Endometrial microvascular endothelial cells (primary cell): ENCODE data around the gene FKBP6. TPM values are rescaled to one million over a fixed set of nuclear protein-coding genes. Genes with fewer than 3 reads are reported as not detected.
"Not testable (repeated sequence)": the region's sequence is repeated elsewhere in the genome, so short reads cannot be mapped to it uniquely, and the experiment has no call there.

Experiments
- in situ Hi-C: cut with HindIII; loops from 2 replicates; pipeline ENCODE4 v1.10.0; 2017; ENCODE audit warnings: low sequenced_read_pairs, low pct_unique_long_range_greater_than_20kb; ENCODE audit errors: inconsistent ontology term
- total RNA-seq: library from RNA; depleted of rRNA; stranded (reverse); fragments of >200 nt; gene quantifications from one replicate; pipeline ENCODE4 v1.2.3, GENCODE V29; 2015; ENCODE audit errors: inconsistent ontology term

The FKBP6 gene
- total RNA-seq: not detected

DNA sequence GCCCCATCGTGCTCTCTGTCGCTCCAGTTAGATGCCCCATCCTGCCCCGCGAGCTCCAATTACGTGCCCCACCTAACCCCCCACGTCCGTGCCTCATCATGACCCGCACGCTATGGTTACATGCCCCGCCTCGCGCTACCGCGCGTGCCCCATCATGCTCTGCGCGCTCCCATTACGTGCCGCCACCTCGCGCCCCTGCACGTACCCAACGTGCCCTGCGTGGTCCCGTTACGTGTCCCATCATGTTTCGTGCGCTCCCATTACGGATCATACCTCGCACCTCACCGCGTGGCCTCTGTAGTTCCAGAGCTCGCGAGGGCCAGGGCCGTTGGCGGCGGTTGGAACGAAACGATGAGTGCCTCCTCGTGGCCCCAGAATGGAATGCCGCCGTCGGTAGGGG, at the start of gene FKBP6, which contains the start of gene TRIM50:
Gene FKBP6 (plus strand): TSS at position 240 of the 400 bp plus-strand sequence. CDS start 268 bp downstream, outside the sequence.
Gene TRIM50 (minus strand): TSS at position 161 of the 400 bp plus-strand sequence. CDS start 3,295 bp downstream, outside the sequence.
- in situ Hi-C loops: not testable (repeated sequence)

GRCh38 chr7:73297235-73297634, 30.7 kb upstream of the FKBP6 start:
- in situ Hi-C loops: not testable (repeated sequence)

- in situ Hi-C loops: not testable (repeated sequence)
Observed at GRCh38 chr7:73297706-73298105, 30.3 kb upstream of the FKBP6 start.

DNA sequence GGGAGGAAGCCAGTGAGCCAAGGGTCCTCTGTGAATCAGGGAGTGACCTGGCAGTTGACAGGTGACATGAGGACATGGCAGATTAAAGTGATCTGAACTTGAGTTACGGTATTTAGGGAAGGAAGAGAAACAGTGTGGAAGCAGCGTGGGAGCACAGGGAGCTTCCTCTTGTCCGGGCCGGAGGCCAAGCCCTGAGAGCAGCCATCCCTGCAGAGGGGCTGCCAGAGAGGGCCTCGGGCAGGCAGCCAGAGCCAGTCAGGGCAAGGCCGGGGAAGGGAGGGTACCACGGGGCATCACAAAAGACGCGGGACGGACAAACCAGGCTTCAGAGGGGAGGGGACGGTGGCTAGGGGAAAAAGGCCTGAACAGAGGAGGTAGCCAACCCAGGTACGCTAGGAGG, 28.1 kb upstream of the FKBP6 start:
- in situ Hi-C loops: not testable (repeated sequence)

- in situ Hi-C loops: not testable (repeated sequence)
Observed at GRCh38 chr7:73301108-73301507, 26.9 kb upstream of the FKBP6 start.

- in situ Hi-C loops: not testable (repeated sequence)
Observed at GRCh38 chr7:73302846-73303245, 25.1 kb upstream of the FKBP6 start.

GRCh38 chr7:73303546-73303945, 24.4 kb upstream of the FKBP6 start:
- in situ Hi-C loops: no loop called here

DNA sequence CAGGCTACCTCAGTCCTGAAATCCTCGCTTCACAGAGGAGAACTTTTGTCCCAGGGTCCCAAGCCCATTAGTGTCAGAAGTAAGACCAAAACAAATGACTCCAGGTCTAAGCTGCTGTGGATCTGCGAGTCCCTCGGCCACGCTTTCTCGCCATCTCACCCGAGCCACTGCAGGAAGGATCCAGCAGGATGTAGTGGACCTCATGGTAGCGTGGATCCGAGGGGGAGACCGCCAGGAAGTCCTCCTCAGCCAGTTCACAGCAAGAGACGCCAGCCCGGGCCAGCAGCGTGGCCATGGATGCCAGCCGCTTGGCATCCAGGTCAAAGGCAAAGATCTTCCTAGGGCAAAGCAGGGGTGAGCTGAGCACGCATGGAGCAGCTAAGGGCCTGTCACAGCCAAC, 23.9 kb upstream of the FKBP6 start:
- in situ Hi-C loops: no loop called here

GRCh38 chr7:73304612-73305387, 23.2 kb upstream of the FKBP6 start:
- in situ Hi-C loops: not testable (repeated sequence)

DNA sequence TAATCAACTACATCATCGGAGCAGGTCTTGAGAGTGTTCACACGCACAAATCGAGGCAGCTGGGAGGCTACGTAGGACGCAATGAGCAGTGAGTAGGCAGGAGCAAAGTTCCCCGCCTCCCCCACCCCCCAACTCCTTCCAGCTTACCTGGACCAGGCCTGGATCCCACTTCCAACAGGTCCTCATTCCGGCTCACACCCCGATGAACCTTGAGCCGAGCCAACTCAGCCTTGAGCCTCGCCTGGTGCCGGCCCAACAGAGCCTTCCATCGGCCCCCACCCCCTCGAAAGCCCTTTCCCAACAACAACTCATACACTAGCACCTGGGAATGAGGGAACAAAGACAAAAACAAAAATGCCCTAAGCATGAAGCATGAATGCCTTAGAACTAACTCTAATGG, 20.5 kb upstream of the FKBP6 start:
- in situ Hi-C loops: no loop called here

- in situ Hi-C loops: no loop called here
Observed at GRCh38 chr7:73308074-73308664, 19.8 kb upstream of the FKBP6 start.

DNA sequence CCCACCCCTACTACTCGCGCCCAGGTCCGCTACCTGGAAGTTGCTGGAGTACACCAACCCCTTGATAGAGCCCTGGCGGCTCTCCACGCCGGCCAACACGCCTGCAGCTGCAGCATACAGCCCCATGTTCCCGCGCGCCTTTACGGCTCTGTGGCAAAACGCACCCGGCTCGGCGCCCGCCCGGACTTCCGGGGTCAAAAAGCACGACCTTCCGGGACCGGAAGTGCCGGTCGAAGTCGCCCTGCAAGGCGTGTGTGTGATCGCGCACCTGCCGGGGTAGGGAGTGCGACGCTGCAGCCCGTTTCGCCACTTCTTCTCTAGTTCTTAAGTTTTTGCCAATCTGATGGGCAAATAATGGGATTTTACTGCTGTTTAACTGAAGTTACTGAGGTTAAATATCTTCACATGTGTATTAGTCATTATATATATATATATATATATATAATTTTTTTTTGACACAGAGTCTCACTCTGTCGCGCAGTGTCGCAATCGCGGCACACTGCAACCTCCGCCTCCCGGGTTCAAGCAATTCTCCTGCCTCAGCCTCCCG, 19.2 kb upstream of the FKBP6 start, which contains the start of gene NSUN5:
Gene NSUN5 (minus strand): TSS at position 162 of the 550 bp plus-strand sequence. CDS start 36 bp downstream, at position 126.
- in situ Hi-C loops: no loop called here

DNA sequence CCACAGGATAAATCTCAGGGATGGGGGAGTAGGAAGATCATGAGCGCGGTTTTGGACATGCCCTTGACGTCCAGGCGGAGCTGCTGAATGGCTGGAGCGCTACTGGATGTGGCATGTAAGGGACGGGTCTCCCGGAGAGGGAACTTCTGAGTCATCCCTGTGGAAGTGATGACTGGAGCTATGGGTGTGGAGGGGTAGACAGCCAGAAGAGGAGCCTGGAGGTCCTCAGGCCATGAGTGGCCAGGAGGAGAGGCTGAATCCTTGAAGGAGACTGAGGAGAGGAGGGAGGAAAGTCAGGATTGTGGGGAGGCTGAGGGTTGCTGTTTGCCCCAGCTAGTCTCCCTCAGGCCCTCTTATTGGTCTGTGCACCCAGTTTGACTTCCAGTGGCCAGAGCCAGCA, 16.5 kb upstream of the FKBP6 start:
- in situ Hi-C loops: not testable (repeated sequence)

DNA sequence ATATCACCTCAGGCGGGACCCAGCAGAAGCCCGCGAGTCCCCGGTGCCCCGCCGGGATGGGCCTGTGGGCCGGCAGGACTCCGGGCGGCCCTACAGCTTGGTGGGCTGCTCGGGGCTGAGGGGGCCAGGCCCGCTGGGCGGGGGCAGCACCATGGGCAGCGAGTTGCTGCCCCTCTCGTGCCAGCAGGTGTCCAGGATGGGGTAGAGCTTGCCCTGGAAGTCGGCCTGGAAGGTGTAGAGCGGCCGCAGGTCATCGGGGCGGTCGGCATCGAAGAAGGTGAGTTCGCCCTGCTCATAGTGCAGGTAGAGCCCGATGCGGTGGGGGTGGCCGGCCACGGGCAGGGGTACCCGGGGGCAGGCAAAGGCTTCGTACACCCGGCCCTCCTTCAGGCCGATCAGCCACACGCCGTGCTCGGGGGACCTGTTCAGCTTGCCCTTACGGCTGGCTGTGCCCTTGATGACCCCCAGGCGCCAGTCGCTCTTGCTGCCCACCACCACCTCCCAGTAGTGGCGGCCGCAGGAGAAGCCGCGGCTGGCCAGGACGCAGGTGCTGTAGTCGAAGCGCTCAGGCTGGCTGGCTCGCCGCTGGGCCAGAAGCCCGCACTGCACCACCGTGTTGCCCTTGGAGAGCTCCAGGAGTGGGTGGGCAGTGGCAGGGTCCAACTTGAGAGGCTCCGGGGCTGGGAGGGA, 15.0 kb upstream of the FKBP6 start:
- in situ Hi-C loops: no loop called here

DNA sequence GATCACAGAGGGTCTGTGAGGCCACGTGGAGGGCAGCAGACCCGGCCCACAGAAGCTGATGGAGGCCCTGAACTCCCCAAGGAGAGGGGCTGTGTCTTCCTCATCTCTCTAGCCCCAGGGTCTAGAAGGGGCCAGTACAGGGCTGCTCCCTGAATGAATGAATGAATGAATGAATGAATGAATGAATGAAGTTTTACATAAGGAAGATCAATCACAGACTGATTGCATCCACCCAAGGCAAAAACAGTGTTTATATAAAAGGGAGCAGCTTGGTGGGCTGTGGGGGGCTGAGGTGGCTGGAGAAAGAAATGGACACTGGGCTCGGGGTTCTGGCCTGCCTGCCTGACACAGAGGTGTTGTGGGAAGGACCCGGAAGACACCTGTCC, 14.4 kb upstream of the FKBP6 start:
- in situ Hi-C loops: no loop called here

DNA sequence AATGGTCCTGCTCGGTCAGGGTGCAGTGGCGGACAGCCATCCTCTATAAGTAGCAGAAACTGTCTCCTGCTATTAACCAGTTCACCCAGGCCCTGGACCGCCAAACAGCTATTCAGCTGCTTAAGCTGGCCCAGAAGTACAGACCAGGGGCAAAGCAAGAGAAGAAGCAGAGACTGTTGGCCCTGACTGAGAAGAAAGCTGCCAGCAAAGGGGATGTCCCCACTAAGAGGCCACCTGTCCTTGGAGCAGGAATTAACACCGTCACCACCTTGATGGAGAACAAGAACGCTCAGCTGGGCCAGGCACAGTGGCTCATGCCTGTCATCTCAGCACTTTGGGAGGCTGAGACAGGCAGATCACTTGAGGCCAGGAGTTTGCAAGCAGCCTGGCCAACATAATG, 13.7 kb upstream of the FKBP6 start:
- in situ Hi-C loops: no loop called here

- in situ Hi-C loops: no loop called here
Observed at GRCh38 chr7:73316521-73316920, 11.4 kb upstream of the FKBP6 start.

DNA sequence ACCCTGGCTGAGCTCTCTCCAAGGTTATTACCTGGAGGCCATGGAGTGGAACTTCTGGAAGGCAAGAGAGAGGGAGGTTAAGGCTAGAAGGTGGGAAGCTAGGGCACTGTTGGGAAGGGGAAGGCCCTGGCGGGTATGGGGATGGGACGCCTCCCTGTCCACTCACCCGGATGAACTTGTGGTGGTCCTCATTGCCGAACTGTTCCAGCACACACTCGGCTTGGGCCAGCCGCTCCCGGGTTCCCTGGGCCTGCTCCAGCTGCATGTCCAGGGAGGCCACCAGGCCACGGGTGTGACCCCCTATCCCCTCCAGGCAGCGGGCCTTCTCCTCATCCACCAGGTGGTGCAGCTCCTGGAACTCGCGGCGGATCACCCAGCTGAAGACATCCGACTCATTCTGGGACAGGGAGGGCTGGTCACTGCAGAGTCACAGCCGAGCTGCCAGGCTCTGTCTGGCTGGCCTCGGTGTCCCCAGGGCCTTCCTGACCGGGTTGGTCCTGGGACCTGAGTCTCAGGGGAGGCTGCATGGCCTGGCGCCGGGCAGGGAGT, 9.2 kb upstream of the FKBP6 start:
- in situ Hi-C loops: not testable (repeated sequence)

DNA sequence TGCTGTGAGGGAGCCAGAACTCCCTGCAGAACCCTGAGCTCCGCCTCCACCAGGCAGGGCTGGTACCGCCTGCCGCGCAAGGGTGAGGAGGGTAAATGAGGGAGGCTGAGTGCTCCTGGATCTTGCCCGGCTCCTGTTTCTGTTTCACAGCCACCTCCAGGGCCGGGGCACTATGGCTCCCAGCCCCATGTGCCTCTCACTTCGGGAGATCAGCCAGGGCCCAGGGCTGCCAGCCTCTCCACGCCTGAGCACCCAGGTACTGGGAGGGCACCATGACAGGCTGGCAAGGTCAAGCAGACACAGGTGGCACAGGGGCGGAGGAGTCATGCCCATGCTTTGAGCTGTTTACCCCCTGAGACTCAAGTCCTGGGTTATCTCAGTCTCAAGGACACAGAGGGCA, 8.4 kb upstream of the FKBP6 start:
- in situ Hi-C loops: not testable (repeated sequence)
